ENCODE results near the gene LIPT2.

GRCh38 chr11:74464746-74465145 lies 28.8 kb downstream of the LIPT2 start:
- no peak for TF ChIP-seq CTCF (IDR thresholded peaks at IDR 0.05)
- no peak for TF ChIP-seq POLR2A (IDR thresholded peaks at IDR 0.05)
